B cell (primary cell): ENCODE data around the gene IL11. TPM values are rescaled to one million over a fixed set of nuclear protein-coding genes. Genes with fewer than 3 reads are reported as not detected.
"Not testable (repeated sequence)": the region's sequence is repeated elsewhere in the genome, so short reads cannot be mapped to it uniquely, and the experiment has no call there.

Experiments used
- ATAC-seq: fragments of 200-7000 bp; cut with Tn5 transposase; one replicate; pipeline ENCODE4 v1.10.0; 2021; ENCODE audit warnings: low read depth, mild to moderate bottlenecking, moderate number of reproducible peaks, moderate library complexity
- CTCF ChIA-PET: fragments of 350-600 bp; sonication (Branson Sonifier 250); formaldehyde crosslinking; loops from one replicate; lab custom pipeline; 2021; ENCODE audit warnings: antibody characterized with exemption, inconsistent platforms; lab: Charles Lee
- POLR2A ChIA-PET: fragments of 350-600 bp; sonication (Branson Sonifier 250); formaldehyde crosslinking; loops from one replicate; lab custom pipeline; 2021; ENCODE audit warnings: antibody characterized with exemption; lab: Charles Lee
- DNase-seq: peaks from one replicate; pipeline ENCODE4 v3.0.0; 2013
- H2AFZ ChIP-seq: 2 replicates; pipeline ENCODE4 v1.6.1; 2012; ENCODE audit warnings: mild to moderate bottlenecking, low read depth, low read length; ENCODE audit not compliant: insufficient read depth, poor library complexity, severe bottlenecking
- H3K27ac ChIP-seq, 2 donors: 1 replicate in 1 of 2; 2 replicates in 1 of 2; pipeline ENCODE4 v1.5.1; 2012 to 2013; ENCODE audit warnings: low read length in 2 of 2, mild to moderate bottlenecking in 2 of 2, moderate library complexity in 1 of 2
- H3K27me3 ChIP-seq, 4 experiments: fragments of 200-600 bp in 1 of 4; sonication (generic) in 1 of 4; replicated peaks in 1 of 4; 1 replicate in 2 of 4; 2 replicates in 2 of 4; pipeline versions ENCODE4 v1.6.1 to v1.7.0; 2013 to 2016; ENCODE audit warnings: low read length in 3 of 4, mild to moderate bottlenecking in 2 of 4, mixed read lengths in 1 of 4, moderate library complexity in 1 of 4; ENCODE audit not compliant: insufficient read depth in 4 of 4, control insufficient read depth in 3 of 4; ENCODE audit errors: control extremely low read depth in 1 of 4
- H3K36me3 ChIP-seq, 2 experiments: replicated peaks in 1 of 2; 1 replicate in 1 of 2; 2 replicates in 1 of 2; pipeline versions ENCODE4 v1.6.1 to v1.7.1; 2013; ENCODE audit warnings: low read length in 1 of 2; ENCODE audit not compliant: insufficient read depth in 2 of 2, control insufficient read depth in 1 of 2; ENCODE audit errors: control extremely low read depth in 1 of 2, extremely low read depth in 1 of 2
- H3K4me1 ChIP-seq, 2 donors: fragments of 200-600 bp in 1 of 2; sonication (generic) in 1 of 2; 1 replicate in 1 of 2; 2 replicates in 1 of 2; pipeline versions ENCODE4 v1.5.1 to v1.6.1; 2013 to 2017; ENCODE audit warnings: low read length in 2 of 2; ENCODE audit not compliant: control insufficient read depth in 2 of 2, insufficient read depth in 2 of 2
- H3K4me2 ChIP-seq: replicated peaks from 2 replicates; pipeline ENCODE3; 2012; ENCODE audit warnings: mild to moderate bottlenecking, low read depth, low read length; ENCODE audit not compliant: poor library complexity, severe bottlenecking
- H3K4me3 ChIP-seq, 5 experiments: fragments of 200-600 bp in 1 of 5; sonication (generic) in 1 of 5; 1 replicate in 3 of 5; 2 replicates in 2 of 5; pipeline versions ENCODE4 v1.5.1 to v1.7.0; 2011 to 2016; ENCODE audit warnings: low read length in 4 of 5, mild to moderate bottlenecking in 4 of 5, low read depth in 2 of 5, control low read depth in 1 of 5, moderate library complexity in 1 of 5; ENCODE audit not compliant: insufficient read depth in 1 of 5; ENCODE audit errors: control extremely low read depth in 1 of 5, extremely low read depth in 1 of 5
- H3K79me2 ChIP-seq: fragments of 200-600 bp; sonication (generic); one replicate; pipeline ENCODE4 v1.6.0; 2016; ENCODE audit warnings: low read length; ENCODE audit not compliant: control insufficient read depth, insufficient read depth
- H3K9ac ChIP-seq: fragments of 200-600 bp; sonication (generic); 2 replicates; pipeline ENCODE4 v1.6.1; 2017; ENCODE audit warnings: mild to moderate bottlenecking, low read length, moderate library complexity
- H3K9me3 ChIP-seq, 3 donors: one replicate each; pipeline versions ENCODE4 v1.6.1 to v1.7.1; 2013; ENCODE audit warnings: low read length in 2 of 3; ENCODE audit not compliant: control insufficient read depth in 2 of 3, insufficient read depth in 1 of 3; ENCODE audit errors: control extremely low read depth in 1 of 3
- H4K20me1 ChIP-seq: 2 replicates; pipeline ENCODE4 v1.6.0; 2012; ENCODE audit warnings: mild to moderate bottlenecking, low read length; ENCODE audit not compliant: insufficient read depth, control insufficient read depth, poor library complexity, severe bottlenecking
- H3K27ac Mint-ChIP-seq: one replicate; pipeline ENCODE4 v1.8.0; 2021; ENCODE audit warnings: mixed read lengths
- H3K27me3 Mint-ChIP-seq: one replicate; pipeline ENCODE4 v1.8.0; 2021; ENCODE audit warnings: mixed read lengths
- H3K4me1 Mint-ChIP-seq: one replicate; pipeline ENCODE4 v1.8.0; 2021; ENCODE audit warnings: mixed read lengths
- H3K4me3 Mint-ChIP-seq: one replicate; pipeline ENCODE4 v1.8.0; 2021; ENCODE audit warnings: mixed read lengths
- H3K9me3 Mint-ChIP-seq: one replicate; pipeline ENCODE4 v1.8.0; 2022; ENCODE audit warnings: mixed read lengths; ENCODE audit not compliant: insufficient read depth
- CTCF ChIP-seq: fragments of 200-600 bp; IDR thresholded peaks from one replicate; pipeline ENCODE4 v1.8.0; 2022; ENCODE audit warnings: antibody characterized with exemption, mild to moderate bottlenecking
- EZH2 ChIP-seq: IDR thresholded peaks from 2 replicates; pipeline ENCODE4 v1.6.1; 2012; ENCODE audit warnings: borderline replicate concordance, low read depth, mild to moderate bottlenecking, moderate library complexity, low read length; ENCODE audit not compliant: insufficient read depth, poor library complexity, severe bottlenecking
- WGBS: methylation state at CpG from one replicate; pipeline ENCODE4 v1.1.5; 2013; ENCODE audit warnings: missing lambda C conversion rate; ENCODE audit not compliant: insufficient coverage; 5-methylcytosine and 5-hydroxymethylcytosine counted together
- intact Hi-C: fragments of 100-400 bp; cut with micrococcal nuclease; formaldehyde crosslinking; loops from one replicate; pipeline ENCODE4 v1.10.0; 2022
- polyA plus RNA-seq: library from polyadenylated mRNA; depleted of rRNA; stranded (reverse); fragments of >200 nt; gene quantifications from 2 replicates; pipeline ENCODE4 v1.2.3, GENCODE V29; 2012
- total RNA-seq, 2 donors: library from RNA; stranded (reverse); fragments of 120-200 nt in 1 of 2; gene quantifications; 1 replicate in 1 of 2; 2 replicates in 1 of 2; pipeline versions ENCODE4 v1.2.3 to v1.2.4, GENCODE V29; 2013 to 2022

IL11 gene
- total and polyA plus RNA-seq, 2 donors (not counting 1 experiment from before 2014, with no cell fraction given): not detected

- H3K27ac ChIP-seq: peak overlapping the region; percentile 99 to 100
- peaks cover 11 to 25% of the 10 kb centered on the region in 2 donors for H3K4me1 ChIP-seq
- peak overlapping the region; percentile 79 for H3K9ac ChIP-seq
- Mint-ChIP-seq H3K4me1 (peaks cover 32% of the 10 kb centered on the region), H3K4me3 (peak overlapping the region; percentile 98), H3K27me3 (no peaks in the 10 kb centered on the region), H3K27ac (peak overlapping the region; percentile 99), H3K9me3 (peaks cover 6% of the 10 kb centered on the region)
- peak; percentile 100 for DNase-seq
- TF ChIP-seq CTCF (no peak), EZH2 (no peak)
- peaks cover 25% of the 10 kb centered on the region for H3K79me2 ChIP-seq
- H2AFZ ChIP-seq: peak overlapping the region; percentile 85
- ATAC-seq: peak; percentile 83
- H3K4me3 ChIP-seq: peak overlapping the region; percentile 55 to 89 (median 77)
- H3K4me2 ChIP-seq: peak overlapping the region; percentile 90
- peaks cover 0 to 29% of the 10 kb centered on the region in 2 experiments for H3K36me3 ChIP-seq
- CTCF ChIA-PET: interaction anchor here (0.6 to 1.9 kb wide), 6 partner anchors 8 to 267 kb away, joined by 3 to 6 read pairs (median 4); partner anchors contain the start of gene TMEM238
- peaks cover 0 to 20% (median 3%) of the 10 kb centered on the region in 3 donors for H3K9me3 ChIP-seq
- H3K27me3 ChIP-seq: no peaks in the 10 kb centered on the region
- POLR2A ChIA-PET: interaction anchor here (0.6 to 2.3 kb wide), 15 partner anchors 15 to 290 kb away, joined by 3 to 21 read pairs (median 7); partner anchors contain the start of genes ISOC2, KMT5C, PPP1R12C and PPP6R1
- intact Hi-C loops: loop anchor here (1.0 to 5.0 kb wide), 9 partner anchors 23 to 234 kb away; partner anchors contain the start of genes C19orf85, FIZ1, HSPBP1 and ISOC2
- WGBS: under 1% methylated on average over 69 of the region's 72 CpGs
- peaks cover 5% of the 10 kb centered on the region for H4K20me1 ChIP-seq
Measured at GRCh38 chr19:55407800-55408532, 37.7 kb upstream of the IL11 start.

GRCh38 chr19:55407550-55407799 lies 37.2 kb upstream of the IL11 start, which contains the start of gene UBE2S:
Gene UBE2S, minus strand, starts transcription at chr19:55407788. Its CDS starts 199 bp downstream, at chr19:55407589.
- Histone ChIP-seq H2AFZ (peak within 1 kb of the TSS; percentile 85), H3K9me3 (peaks cover 0 to 20% (median 3%) of the 10 kb centered on the region in 3 donors), H3K79me2 (peaks cover 25% of the 10 kb centered on the region), H3K4me3 (peak within 1 kb of the TSS; percentile 55 to 89 (median 77)), H3K9ac (peak within 1 kb of the TSS; percentile 79), H3K4me1 (peaks cover 11 to 25% of the 10 kb centered on the region in 2 donors), H3K27ac (peak within 1 kb of the TSS; percentile 99 to 100), H3K4me2 (peak within 1 kb of the TSS; percentile 90), H3K36me3 (peaks cover 0 to 34% of the 10 kb centered on the region in 2 experiments)
- POLR2A ChIA-PET: interaction anchor here (0.6 to 2.3 kb wide), 13 partner anchors 14 to 290 kb away, joined by 3 to 21 read pairs (median 8); partner anchors contain the start of genes KMT5C, PPP1R12C, PPP6R1 and TMEM238
- intact Hi-C loops: loop anchor here (5.0 kb wide), 4 partner anchors 55 to 235 kb away; partner anchors contain the start of genes C19orf85, FIZ1, ISOC2 and ZNF580
- Mint-ChIP-seq H3K27ac (peak within 1 kb of the TSS; percentile 99), H3K4me1 (peaks cover 32% of the 10 kb centered on the region), H3K4me3 (peak within 1 kb of the TSS; percentile 98)
- not testable (repeated sequence) for H3K27me3 Mint-ChIP-seq, H4K20me1 ChIP-seq, H3K9me3 Mint-ChIP-seq, DNase-seq, ATAC-seq, H3K27me3 ChIP-seq
- 2% methylated on average over 36 of the region's 36 CpGs for WGBS
- CTCF ChIA-PET: interaction anchor here (1.0 kb wide), 1 partner anchor 9 kb away, joined by 3 read pairs; no protein-coding TSS in a partner anchor
